Thyroid gland (tissue), 4 donors: ENCODE data around the gene DCDC1. TPM values are rescaled to one million over a fixed set of nuclear protein-coding genes. Genes with fewer than 3 reads are reported as not detected.

Source experiments
- DNase-seq, 2 donors: peaks; one replicate each; pipeline ENCODE4 v3.0.0-alpha.2; 2019
- H3K27ac ChIP-seq, 3 donors: fragments of 200-600 bp; sonication (generic); 1 replicate in 2 of 3; 2 replicates in 1 of 3; pipeline ENCODE4 v1.5.1; 2016 to 2019; ENCODE audit warnings: mild to moderate bottlenecking in 1 of 3, moderate library complexity in 1 of 3
- H3K27me3 ChIP-seq: fragments of 200-600 bp; sonication (generic); one replicate; pipeline ENCODE4 v1.5.1; 2019
- H3K36me3 ChIP-seq, 2 donors: fragments of 200-600 bp; sonication (generic); one replicate each; pipeline ENCODE4 v1.5.1; 2016 to 2019
- H3K4me1 ChIP-seq, 2 donors: fragments of 200-600 bp; sonication (generic); one replicate each; pipeline ENCODE4 v1.5.1; 2017 to 2019
- H3K4me3 ChIP-seq, 3 donors: fragments of 200-600 bp; sonication (generic); replicated peaks in 1 of 3; 1 replicate in 2 of 3; 2 replicates in 1 of 3; pipeline ENCODE4 v1.5.1; 2016; ENCODE audit warnings: mild to moderate bottlenecking in 1 of 3
- H3K9me3 ChIP-seq: fragments of 200-600 bp; sonication (generic); one replicate; pipeline ENCODE4 v1.5.1; 2017
- POLR2A ChIP-seq, 2 donors: fragments of 450-650 bp; IDR thresholded peaks; one replicate each; pipeline ENCODE4 v1.6.1; 2017; ENCODE audit warnings: antibody characterized with exemption in 2 of 2, mild to moderate bottlenecking in 2 of 2, moderate library complexity in 1 of 2
- WGBS, 2 donors: methylation state at CpG; one replicate each; pipeline ENCODE4 v1.1.5; 2017; 5-methylcytosine and 5-hydroxymethylcytosine counted together
- intact Hi-C: fragments of 100-400 bp; cut with DNase I; formaldehyde crosslinking; loops from one replicate; pipeline ENCODE4 v1.15.1; 2023
- total RNA-seq, 4 donors: library from RNA; depleted of rRNA; stranded (reverse); fragments of >200 nt; gene quantifications; one replicate each; pipeline ENCODE4 v1.2.3, GENCODE V29; 2016
- TF ChIP-seq, protein P1 (sequence below), 6 experiments: fragments of 200-600 bp in 3 of 6; fragments of 450-650 bp in 3 of 6; sonication (generic) in 3 of 6; IDR thresholded peaks; one replicate each; pipeline ENCODE4 v1.5.1; 2016 to 2019; ENCODE audit warnings: antibody characterized with exemption in 6 of 6, mild to moderate bottlenecking in 2 of 6, inconsistent platforms in 1 of 6, moderate library complexity in 1 of 6

The DCDC1 gene
- total RNA-seq, 4 donors from 2014 or later: 4.4 to 17.2 (median 9.9) TPM

DNA sequence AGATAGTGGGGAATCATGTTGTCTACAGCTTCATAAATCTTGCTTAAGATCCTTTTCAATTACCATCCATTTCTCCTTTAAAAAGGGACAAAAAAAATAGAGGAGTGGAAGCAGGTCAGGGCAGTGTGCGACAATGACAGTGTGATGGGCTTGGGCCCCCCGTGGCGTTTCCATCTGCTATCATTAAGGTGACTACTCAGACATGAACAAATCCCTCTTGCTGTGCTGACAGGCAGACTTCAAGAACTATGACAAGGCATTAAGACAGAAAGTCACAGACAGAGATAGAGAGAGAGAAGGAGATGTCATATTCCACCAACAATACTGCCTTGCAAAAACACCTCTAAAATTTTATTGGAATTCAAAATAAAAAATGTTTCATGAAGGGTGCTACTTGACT lies 263.2 kb downstream of the DCDC1 start:
- WGBS, 2 donors: 39 to 45% methylated on average over 3 of the region's 3 CpGs
- no peak for DNase-seq

DNA sequence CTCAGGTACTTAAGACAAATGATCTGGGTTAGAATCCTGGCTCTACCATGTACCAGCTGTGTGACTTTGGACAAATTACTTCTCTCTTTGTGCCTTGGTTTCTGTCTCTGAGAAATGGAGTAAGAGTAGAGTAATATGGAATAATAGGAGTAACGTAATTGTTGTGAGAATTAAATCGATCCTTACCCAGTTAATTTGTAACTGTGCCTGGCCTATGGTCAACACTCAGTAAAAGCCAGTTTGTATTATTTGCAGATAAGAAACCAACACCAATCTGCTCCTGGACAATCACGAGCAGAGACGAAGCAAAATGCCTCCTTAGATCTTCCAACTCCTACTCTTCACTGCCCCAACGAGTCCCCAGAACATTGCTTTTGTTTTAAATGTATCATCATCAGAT lies 266.7 kb downstream of the DCDC1 start:
- Histone ChIP-seq H3K4me1 (no peaks in the 10 kb centered on the region), H3K27ac (no peak overlapping the region), H3K36me3 (no peaks in the 10 kb centered on the region), H3K4me3 (no peak overlapping the region), H3K27me3 (no peaks in the 10 kb centered on the region), H3K9me3 (no peaks in the 10 kb centered on the region)
- no peak for TF ChIP-seq POLR2A (IDR thresholded peaks at IDR 0.05)
- TF ChIP-seq, protein P1, sequence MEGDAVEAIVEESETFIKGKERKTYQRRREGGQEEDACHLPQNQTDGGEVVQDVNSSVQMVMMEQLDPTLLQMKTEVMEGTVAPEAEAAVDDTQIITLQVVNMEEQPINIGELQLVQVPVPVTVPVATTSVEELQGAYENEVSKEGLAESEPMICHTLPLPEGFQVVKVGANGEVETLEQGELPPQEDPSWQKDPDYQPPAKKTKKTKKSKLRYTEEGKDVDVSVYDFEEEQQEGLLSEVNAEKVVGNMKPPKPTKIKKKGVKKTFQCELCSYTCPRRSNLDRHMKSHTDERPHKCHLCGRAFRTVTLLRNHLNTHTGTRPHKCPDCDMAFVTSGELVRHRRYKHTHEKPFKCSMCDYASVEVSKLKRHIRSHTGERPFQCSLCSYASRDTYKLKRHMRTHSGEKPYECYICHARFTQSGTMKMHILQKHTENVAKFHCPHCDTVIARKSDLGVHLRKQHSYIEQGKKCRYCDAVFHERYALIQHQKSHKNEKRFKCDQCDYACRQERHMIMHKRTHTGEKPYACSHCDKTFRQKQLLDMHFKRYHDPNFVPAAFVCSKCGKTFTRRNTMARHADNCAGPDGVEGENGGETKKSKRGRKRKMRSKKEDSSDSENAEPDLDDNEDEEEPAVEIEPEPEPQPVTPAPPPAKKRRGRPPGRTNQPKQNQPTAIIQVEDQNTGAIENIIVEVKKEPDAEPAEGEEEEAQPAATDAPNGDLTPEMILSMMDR (IDR thresholded peaks at IDR 0.05): no peak
- intact Hi-C loops: no loop called here
- 91 to 93% methylated on average over 5 of the region's 5 CpGs for whole genome bisulfite sequencing, 2 donors
- no peak for DNase-seq

More for the DNA sequence above, 263.2 kb downstream of the DCDC1 start:
- intact Hi-C loops: no loop called here
- Histone ChIP-seq H3K4me3 (no peak overlapping the region), H3K4me1 (no peaks in the 10 kb centered on the region), H3K36me3 (no peaks in the 10 kb centered on the region), H3K27me3 (no peaks in the 10 kb centered on the region), H3K9me3 (no peaks in the 10 kb centered on the region), H3K27ac (no peak overlapping the region)
- TF ChIP-seq, protein P1 (IDR thresholded peaks at IDR 0.05): no peak
- no peak for TF ChIP-seq POLR2A (IDR thresholded peaks at IDR 0.05)

DNA sequence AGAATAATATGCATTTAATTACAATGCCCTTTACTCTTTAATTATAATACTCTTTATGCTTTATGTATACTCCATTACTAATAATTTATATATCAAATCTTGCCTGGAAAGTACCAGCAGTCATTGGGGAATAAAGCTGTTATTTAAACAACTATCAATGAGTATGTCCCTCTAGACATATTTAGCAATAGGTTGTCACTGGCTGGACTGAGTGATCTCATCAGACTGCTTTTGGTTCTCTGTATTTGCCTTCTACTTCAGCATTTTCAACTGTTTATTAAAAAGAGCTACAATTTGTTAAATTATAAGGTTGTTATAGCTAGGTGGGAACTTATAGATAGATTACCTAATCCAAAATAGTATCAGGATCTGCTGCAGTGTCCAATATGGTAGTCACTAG lies 267.2 kb downstream of the DCDC1 start:
- Histone ChIP-seq H3K36me3 (no peaks in the 10 kb centered on the region), H3K4me3 (no peak overlapping the region), H3K4me1 (no peaks in the 10 kb centered on the region), H3K27ac (no peak overlapping the region), H3K9me3 (no peaks in the 10 kb centered on the region), H3K27me3 (no peaks in the 10 kb centered on the region)
- DNase-seq: no peak
- intact Hi-C loops: no loop called here
- TF ChIP-seq, protein P1 (IDR thresholded peaks at IDR 0.05): no peak
- TF ChIP-seq POLR2A (IDR thresholded peaks at IDR 0.05): no peak

DNA sequence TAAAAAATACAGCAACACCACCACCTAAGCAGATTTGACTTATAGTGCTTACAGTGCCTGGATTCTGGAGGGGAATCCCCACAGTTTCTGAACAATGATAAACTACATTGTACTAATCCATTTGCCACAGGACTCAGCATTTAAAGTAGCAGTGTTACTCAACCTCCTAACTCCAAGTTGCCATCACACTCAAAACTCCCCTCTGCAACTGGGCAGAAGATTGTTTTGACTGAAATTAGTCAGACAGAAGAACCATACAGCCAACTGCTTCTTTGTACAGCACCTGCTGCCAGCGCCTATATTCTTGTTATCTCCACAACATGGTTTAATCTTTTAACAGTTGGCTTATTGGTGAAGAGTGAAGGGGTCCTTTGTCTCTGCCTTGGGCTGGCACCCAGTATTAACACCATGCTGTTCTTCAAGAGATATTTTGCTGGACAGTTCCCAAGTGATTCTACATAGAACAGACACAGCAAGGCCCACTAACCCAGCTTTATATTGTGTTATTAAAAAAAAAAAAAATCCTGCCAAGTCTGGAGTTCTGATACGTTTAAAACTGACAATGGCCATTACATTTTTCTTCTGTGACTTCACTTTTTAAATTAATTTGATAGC lies 273.2 kb downstream of the DCDC1 start:
- Histone ChIP-seq H3K27ac (no peak overlapping the region), H3K4me3 (no peak overlapping the region), H3K9me3 (no peaks in the 10 kb centered on the region), H3K36me3 (no peaks in the 10 kb centered on the region), H3K4me1 (no peaks in the 10 kb centered on the region), H3K27me3 (no peaks in the 10 kb centered on the region)
- TF ChIP-seq, protein P1 (IDR thresholded peaks at IDR 0.05): no peak
- no peak for TF ChIP-seq POLR2A (IDR thresholded peaks at IDR 0.05)
- no peak for DNase-seq
- WGBS, 2 donors: 75 to 78% methylated on average over 2 of the region's 2 CpGs
- intact Hi-C loops: no loop called here

DNA sequence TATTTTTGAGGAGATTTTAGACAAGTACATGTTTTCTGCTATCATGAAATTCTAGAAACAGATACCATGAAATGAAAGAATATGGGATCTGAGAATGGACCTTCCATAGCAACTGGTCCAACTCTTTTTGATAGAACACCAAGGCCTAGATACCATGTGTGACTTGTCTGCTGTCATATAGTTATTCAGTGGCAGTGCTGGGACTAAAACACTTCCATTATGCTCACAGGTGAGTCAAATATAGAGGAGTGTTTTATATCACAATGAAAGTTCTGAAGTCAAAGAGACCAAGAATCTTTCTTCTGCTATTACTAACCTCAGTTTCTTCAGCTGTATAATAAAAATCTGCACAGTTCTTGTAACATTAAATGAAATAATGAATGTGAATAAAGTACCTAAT lies 276.9 kb downstream of the DCDC1 start:
- no peaks in the 10 kb centered on the region for H3K27me3 ChIP-seq
- no peaks in the 10 kb centered on the region for H3K4me1 ChIP-seq
- no peak for DNase-seq
- no peak overlapping the region for H3K27ac ChIP-seq
- intact Hi-C loops: no loop called here
- no peaks in the 10 kb centered on the region for H3K36me3 ChIP-seq
- no peaks in the 10 kb centered on the region for H3K9me3 ChIP-seq
- TF ChIP-seq POLR2A (IDR thresholded peaks at IDR 0.05): no peak
- TF ChIP-seq, protein P1 (IDR thresholded peaks at IDR 0.05): no peak
- H3K4me3 ChIP-seq: no peak overlapping the region
